Glutamatergic neuron (in vitro differentiated cells): Measurements from ENCODE around the gene CLEC3A. TPM values are rescaled to one million over a fixed set of nuclear protein-coding genes. Genes with fewer than 3 reads are reported as not detected.
"Not testable (repeated sequence)": the region's sequence is repeated elsewhere in the genome, so short reads cannot be mapped to it uniquely, and the experiment has no call there.

Source experiments
- DNase-seq: peaks from one replicate; pipeline ENCODE4 v3.0.0; 2022
- H3K27ac Mint-ChIP-seq: one replicate; pipeline ENCODE4 v1.8.0; 2020; ENCODE audit warnings: mild to moderate bottlenecking, mixed read lengths, inconsistent platforms; ENCODE audit not compliant: unreplicated experiment
- H3K27me3 Mint-ChIP-seq: one replicate; pipeline ENCODE4 v1.8.0; 2020; ENCODE audit warnings: mild to moderate bottlenecking, moderate library complexity, mixed read lengths, inconsistent platforms; ENCODE audit not compliant: unreplicated experiment
- H3K36me3 Mint-ChIP-seq: one replicate; pipeline ENCODE4 v1.8.0; 2020; ENCODE audit warnings: mild to moderate bottlenecking, mixed read lengths, inconsistent platforms; ENCODE audit not compliant: unreplicated experiment
- H3K4me1 Mint-ChIP-seq: one replicate; pipeline ENCODE4 v1.8.0; 2020; ENCODE audit warnings: mild to moderate bottlenecking, low read depth, mixed read lengths, inconsistent platforms; ENCODE audit not compliant: unreplicated experiment
- H3K4me3 Mint-ChIP-seq: one replicate; pipeline ENCODE4 v1.8.0; 2020; ENCODE audit warnings: mild to moderate bottlenecking, mixed read lengths, inconsistent platforms; ENCODE audit not compliant: unreplicated experiment
- H3K9me3 Mint-ChIP-seq: one replicate; pipeline ENCODE4 v1.8.0; 2020; ENCODE audit warnings: mild to moderate bottlenecking, moderate library complexity, mixed read lengths, inconsistent platforms; ENCODE audit not compliant: unreplicated experiment
- CTCF ChIP-seq: fragments of 200-600 bp; sonication (generic); IDR thresholded peaks from one replicate; pipeline ENCODE4 v1.5.0; 2021; ENCODE audit not compliant: partially characterized antibody, unreplicated experiment
- total RNA-seq: library from RNA; stranded (reverse); fragmentation: NEBNext Ultra II Directional; extraction: Animal tissue kit (Norgen Biotek cat#: 25700); gene quantifications from one replicate; pipeline ENCODE4 v1.2.1, GENCODE V29; 2021; ENCODE audit not compliant: unreplicated experiment

CLEC3A gene
- total RNA-seq, 1 donor from 2014 or later: not detected

- peaks cover 2% of the 10 kb centered on the region for H3K9me3 Mint-ChIP-seq
- H3K36me3 Mint-ChIP-seq: no peaks in the 10 kb centered on the region
- H3K27ac Mint-ChIP-seq: no peak overlapping the region
- no peak for TF ChIP-seq CTCF
- H3K4me3 Mint-ChIP-seq: no peak overlapping the region
- H3K4me1 Mint-ChIP-seq: peaks cover 6% of the 10 kb centered on the region
- DNase-seq: no peak
- peaks cover 8% of the 10 kb centered on the region for H3K27me3 Mint-ChIP-seq
These were observed 36.2 kb upstream of the CLEC3A start for GRCh38 chr16:77986011-77986740.

GRCh38 chr16:77987810-77988209, 34.5 kb upstream of the CLEC3A start:
- no peak overlapping the region for H3K4me3 Mint-ChIP-seq
- H3K36me3 Mint-ChIP-seq: no peaks in the 10 kb centered on the region
- TF ChIP-seq CTCF: no peak
- peaks cover 8% of the 10 kb centered on the region for H3K27me3 Mint-ChIP-seq
- peaks cover 3% of the 10 kb centered on the region for H3K9me3 Mint-ChIP-seq
- H3K27ac Mint-ChIP-seq: no peak overlapping the region
- no peak for DNase-seq
- peaks cover 9% of the 10 kb centered on the region for H3K4me1 Mint-ChIP-seq

GRCh38 chr16:77989846-77990245, 32.5 kb upstream of the CLEC3A start:
- Mint-ChIP-seq H3K27me3 (peaks cover 8% of the 10 kb centered on the region), H3K27ac (no peak overlapping the region), H3K9me3 (peaks cover 6% of the 10 kb centered on the region), H3K36me3 (no peaks in the 10 kb centered on the region), H3K4me3 (no peak overlapping the region), H3K4me1 (peaks cover 15% of the 10 kb centered on the region)
- no peak for DNase-seq
- TF ChIP-seq CTCF: no peak

GRCh38 chr16:77991701-77992100, 30.6 kb upstream of the CLEC3A start:
- Mint-ChIP-seq H3K9me3 (peaks cover 6% of the 10 kb centered on the region), H3K27me3 (peaks cover 6% of the 10 kb centered on the region), H3K36me3 (peaks cover 13% of the 10 kb centered on the region), H3K4me3 (no peak overlapping the region), H3K27ac (peak overlapping the region; percentile 54), H3K4me1 (peaks cover 15% of the 10 kb centered on the region)
- no peak for TF ChIP-seq CTCF
- DNase-seq: no peak

- Mint-ChIP-seq H3K36me3 (peaks cover 18% of the 10 kb centered on the region), H3K4me1 (peaks cover 15% of the 10 kb centered on the region), H3K27ac (peak overlapping the region; percentile 4)
- H3K27me3 Mint-ChIP-seq, DNase-seq, H3K4me3 Mint-ChIP-seq, H3K9me3 Mint-ChIP-seq: not testable (repeated sequence)
These were observed 30.0 kb upstream of the CLEC3A start for GRCh38 chr16:77992381-77992780.
